T-helper 2 cell treated with Interferon-gamma antibody and Interleukin-4, amounts not matched to agents 100 ng/mL and 5 ng/mL, for 36 hours (primary cell): ENCODE results near the gene LMBRD1. TPM values are rescaled to one million over a fixed set of nuclear protein-coding genes. Genes with fewer than 3 reads are reported as not detected.
"Not testable (repeated sequence)": the region's sequence is repeated elsewhere in the genome, so short reads cannot be mapped to it uniquely, and the experiment has no call there.

ENCODE experiments used
- intact Hi-C: fragments of 100-400 bp; cut with micrococcal nuclease; formaldehyde crosslinking; loops from one replicate; pipeline ENCODE4 v1.15.1; 2023
- total RNA-seq: library from RNA; stranded (reverse); gene quantifications from 2 replicates; pipeline ENCODE4 v1.2.3, GENCODE V29; 2022

Gene LMBRD1
- total RNA-seq, result 23.0 and 25.1 TPM in 2 replicates

DNA sequence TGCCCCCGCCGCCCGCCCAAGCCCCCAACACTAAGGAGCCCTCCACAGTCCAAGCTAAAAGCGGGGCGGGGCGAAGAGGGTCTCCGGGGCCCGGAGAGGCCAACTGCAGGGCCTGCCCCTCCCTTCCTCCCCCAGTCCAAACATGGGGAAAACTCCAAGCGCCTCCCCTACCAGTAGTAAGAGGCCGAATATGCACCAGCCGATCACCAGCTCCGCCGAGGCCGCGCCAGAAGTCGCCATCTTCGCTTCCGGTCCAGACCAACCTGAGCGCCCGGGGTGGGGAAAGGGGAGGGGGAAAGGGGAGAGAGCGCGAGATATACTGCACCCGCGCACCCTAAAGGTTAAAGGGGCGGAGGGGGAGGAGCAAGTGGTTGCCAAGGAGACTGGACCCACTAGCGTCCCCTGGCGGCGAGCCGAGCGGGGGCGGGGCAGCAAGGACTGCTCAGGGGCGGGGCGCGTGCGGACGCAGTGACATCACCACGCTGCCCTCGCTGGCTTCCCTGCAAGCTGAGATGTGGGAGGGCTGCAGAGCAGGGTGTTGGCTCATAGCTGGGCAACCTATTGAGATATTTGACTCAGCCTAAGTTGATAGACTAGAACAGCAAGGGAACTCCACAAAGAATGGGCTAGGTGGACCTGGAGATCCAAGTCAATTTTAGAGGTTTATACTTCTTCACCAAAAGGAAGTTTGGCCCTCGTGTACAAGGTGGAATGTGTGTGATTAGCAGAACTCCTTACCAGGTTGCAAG is at the start of gene LMBRD1:
LMBRD1 (minus strand) TSS at position 369 of the 749 bp plus-strand sequence; CDS start at position 240, 129 bp downstream.
- intact Hi-C loops, result loop anchor here (1.0 to 5.0 kb wide), 5 partner anchors 19 to 1160 kb away; partner anchors contain the start of genes ADGRB3 and FAM135A

- intact Hi-C loops, result no loop called here
Measured at GRCh38 chr6:69846312-69846711, 49.5 kb upstream of the LMBRD1 start.

DNA sequence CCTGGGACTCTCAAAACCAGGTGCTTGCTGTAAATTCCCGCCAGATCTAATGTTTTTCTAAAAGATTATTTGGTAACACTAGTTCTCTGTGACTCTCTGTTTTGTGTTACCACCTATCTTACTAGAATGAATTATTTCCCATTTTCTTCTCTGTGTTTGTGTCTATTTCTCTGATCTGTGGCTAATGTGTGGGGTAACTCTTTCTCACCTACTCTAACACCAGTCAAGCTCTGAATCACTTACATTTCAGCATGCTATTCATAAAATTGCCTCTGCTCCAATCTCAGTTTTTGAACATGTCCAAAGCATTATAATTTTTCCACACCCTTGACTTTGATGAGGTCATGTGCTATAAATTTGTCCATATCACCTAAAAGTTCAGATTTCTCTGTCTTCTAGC is 46.4 kb upstream of the LMBRD1 start:
- intact Hi-C loops, result no loop called here

- intact Hi-C loops, result no loop called here
Measured at GRCh38 chr6:69841862-69842261, 45.1 kb upstream of the LMBRD1 start.

GRCh38 chr6:69835414-69836179 is 38.8 kb upstream of the LMBRD1 start:
- intact Hi-C loops, result loop anchor here (2.0 kb wide), 1 partner anchor 31 kb away; the partner anchor contains the start of gene COL19A1

GRCh38 chr6:69832558-69832957 is 35.7 kb upstream of the LMBRD1 start:
- intact Hi-C loops, result no loop called here

DNA sequence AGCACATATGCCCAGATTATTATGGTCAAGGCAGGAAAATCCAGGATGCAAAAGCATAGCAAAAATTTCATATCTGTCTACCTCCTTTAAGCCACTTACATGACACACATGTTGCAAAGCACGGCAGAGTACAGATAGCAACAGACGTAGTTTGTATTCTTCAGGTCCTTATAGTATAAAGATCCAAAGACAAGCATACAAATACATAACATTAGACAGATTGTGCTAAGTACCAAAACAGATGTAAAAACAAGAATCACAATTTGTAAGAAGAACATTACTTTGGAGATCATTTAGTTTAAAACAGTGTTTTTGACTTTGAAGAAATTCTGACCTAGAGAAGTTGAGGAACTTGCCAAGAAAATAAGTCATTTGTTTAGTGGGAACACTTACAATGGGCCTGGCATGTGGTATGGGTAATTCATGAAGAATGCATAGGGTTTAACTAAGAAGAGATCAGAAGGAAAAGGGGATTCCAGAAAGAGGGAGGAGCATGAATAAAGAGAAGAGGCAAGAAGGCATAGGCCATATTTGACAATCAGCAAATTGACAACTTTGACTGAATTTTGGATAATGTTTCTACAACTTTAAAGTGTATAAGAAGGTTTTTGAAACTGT is 30.6 kb upstream of the LMBRD1 start:
- intact Hi-C loops, result no loop called here

GRCh38 chr6:69825904-69826303 is 29.1 kb upstream of the LMBRD1 start:
- intact Hi-C loops, result no loop called here

- intact Hi-C loops, result not testable (repeated sequence)
Measured at GRCh38 chr6:69824355-69824754, 27.5 kb upstream of the LMBRD1 start.

DNA sequence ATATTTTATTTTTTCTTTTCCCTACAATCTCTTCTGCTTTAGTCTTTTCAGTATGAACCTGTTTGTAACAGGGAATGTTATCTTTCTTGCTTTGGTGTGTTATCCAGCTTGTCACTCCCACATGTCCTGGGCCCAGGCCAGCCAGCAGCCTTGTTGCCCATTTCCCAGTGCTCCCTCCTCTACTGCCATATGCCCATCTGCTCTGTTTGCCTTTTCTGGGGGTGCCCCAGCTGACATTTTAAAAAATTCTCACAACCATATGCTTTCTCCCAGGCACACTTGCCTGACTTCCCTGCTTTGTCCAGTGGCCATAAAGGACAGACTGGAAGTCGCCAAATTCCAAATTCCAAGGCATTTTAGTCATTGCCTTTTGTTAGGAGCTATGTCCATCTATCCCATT is 23.6 kb upstream of the LMBRD1 start:
- intact Hi-C loops, result no loop called here

DNA sequence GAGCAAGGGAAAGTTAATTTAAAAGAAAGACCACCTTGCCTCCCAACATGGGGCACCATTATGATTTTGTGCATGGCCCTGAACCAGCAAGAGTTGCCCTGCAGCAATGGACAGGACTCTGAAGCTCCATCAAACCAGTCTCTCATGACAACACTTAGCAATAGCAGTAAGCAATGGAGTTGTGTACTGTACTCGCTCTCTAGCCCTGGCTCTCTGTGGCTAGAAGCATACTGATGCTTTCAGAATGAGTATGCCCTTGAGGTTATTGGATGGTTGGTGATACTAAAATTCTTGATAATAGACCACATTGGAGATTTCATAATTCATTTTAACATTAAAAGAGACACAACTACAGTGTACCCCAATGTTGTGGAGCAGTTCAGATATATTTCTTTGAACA is 23.2 kb upstream of the LMBRD1 start:
- intact Hi-C loops, result no loop called here

DNA sequence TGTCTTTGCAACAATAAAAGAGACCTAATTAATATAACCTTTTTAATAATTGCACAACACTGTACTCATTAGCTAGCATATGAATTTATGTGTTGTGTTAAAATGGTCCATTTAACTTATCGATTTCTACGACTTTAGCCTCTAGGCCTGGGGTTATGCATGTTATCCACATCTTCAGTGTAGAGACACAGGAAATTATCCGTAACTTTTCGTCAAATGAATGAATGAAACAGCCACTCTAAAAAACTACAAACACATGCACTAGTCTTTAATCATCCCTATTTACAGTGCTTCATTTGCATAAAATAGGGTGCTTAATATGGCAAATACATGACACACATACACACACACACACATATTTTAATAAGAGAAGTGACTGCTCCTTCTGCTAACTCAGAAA is 22.3 kb upstream of the LMBRD1 start:
- intact Hi-C loops, result no loop called here

- intact Hi-C loops, result no loop called here
Measured at GRCh38 chr6:69818223-69818930, 21.6 kb upstream of the LMBRD1 start.

GRCh38 chr6:69817358-69817757 is 20.5 kb upstream of the LMBRD1 start:
- intact Hi-C loops, result loop anchor here (2.0 kb wide), 1 partner anchor 49 kb away; the partner anchor contains the start of gene COL19A1

- intact Hi-C loops, result loop anchor here (1.0 to 2.0 kb wide), 2 partner anchors 20 to 50 kb away; partner anchors contain the start of gene COL19A1
Measured at GRCh38 chr6:69816569-69816968, 19.8 kb upstream of the LMBRD1 start.

DNA sequence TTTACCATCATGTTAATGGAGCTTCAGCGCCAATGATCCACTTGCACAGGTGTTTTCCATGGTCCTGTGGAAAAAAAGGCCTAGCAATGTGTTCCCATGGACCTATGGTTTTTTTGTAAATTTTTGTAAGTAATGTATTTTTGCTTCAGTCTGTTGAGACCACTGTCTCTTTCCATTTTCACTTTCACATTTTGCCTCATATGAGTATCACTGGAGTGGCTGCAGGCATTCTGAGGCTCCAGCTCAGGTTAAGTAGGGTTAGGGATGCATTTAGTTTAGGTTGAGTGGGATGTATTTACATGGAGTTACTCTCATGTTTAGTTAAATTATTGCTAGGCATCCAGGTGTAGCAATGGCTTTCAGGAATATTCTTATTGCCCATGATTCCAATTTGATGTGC is 19.2 kb upstream of the LMBRD1 start:
- intact Hi-C loops, result loop anchor here (1.0 to 2.0 kb wide), 2 partner anchors 20 to 51 kb away; partner anchors contain the start of gene COL19A1

GRCh38 chr6:69813508-69813907 is 16.7 kb upstream of the LMBRD1 start:
- intact Hi-C loops, result no loop called here

DNA sequence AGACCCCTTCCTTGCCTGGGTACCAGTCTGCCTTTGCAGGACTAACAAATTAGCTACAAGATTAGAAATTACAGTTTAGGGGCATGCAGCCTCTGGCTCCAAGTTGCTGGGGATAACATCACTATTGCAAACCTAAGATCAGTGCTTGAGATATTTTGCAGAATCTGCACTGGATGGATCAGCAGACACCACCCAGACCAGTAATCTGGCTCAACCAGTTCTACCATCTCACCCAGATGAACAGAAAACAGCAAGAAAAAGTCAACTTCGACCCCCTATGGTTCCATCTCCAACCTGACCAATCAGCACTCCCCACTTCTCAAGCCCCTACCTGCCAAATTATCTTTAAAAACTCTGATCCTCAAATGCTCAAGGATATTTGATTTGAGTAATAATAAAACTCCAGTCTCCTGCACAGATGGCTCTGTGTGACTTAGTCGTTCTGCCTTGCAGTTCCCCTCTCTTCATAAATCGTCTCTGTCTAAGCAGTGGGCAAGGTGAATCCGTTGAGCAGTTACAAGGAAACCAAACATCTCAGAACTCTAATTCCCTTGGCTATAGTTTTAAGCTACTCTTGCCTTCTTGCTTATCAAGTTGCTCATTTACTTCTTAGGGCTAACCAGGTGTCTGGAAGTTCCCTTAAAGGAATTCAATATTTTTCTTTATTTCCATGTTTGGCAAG is 16.1 kb upstream of the LMBRD1 start:
- intact Hi-C loops, result no loop called here

- intact Hi-C loops, result no loop called here
Measured at GRCh38 chr6:69802995-69803394, 6.2 kb upstream of the LMBRD1 start.

GRCh38 chr6:69801711-69802110 is 4.9 kb upstream of the LMBRD1 start:
- intact Hi-C loops, result no loop called here

DNA sequence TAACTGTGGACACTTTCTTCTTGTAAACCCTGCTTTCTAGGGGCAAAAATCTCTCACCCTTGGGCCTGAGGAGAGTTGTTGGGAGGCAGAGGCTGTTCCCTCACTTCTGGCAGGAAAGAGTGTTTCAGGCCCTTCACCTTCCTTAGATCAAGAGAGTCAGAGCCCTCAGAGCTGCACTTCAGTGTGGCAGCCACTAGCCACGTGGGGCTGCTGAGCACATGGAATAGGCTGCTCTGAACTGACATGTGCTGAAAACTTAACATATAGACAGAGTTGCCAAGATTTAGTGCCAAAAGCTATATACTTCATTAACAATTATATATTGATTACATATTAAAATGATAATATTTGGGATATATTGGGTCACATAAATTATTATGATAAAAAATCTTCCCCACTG is 4.4 kb upstream of the LMBRD1 start:
- intact Hi-C loops, result no loop called here
